H9 (cell line): ENCODE results near the gene INSYN2B. TPM values are rescaled to one million over a fixed set of nuclear protein-coding genes. Genes with fewer than 3 reads are reported as not detected.

Experiments
- DNase-seq: peaks from one replicate; pipeline ENCODE4 v3.0.0-alpha.2; 2017
- H2AFZ ChIP-seq: one replicate; pipeline ENCODE4 v1.6.1; 2013; ENCODE audit warnings: mild to moderate bottlenecking, low read length, control low read depth, moderate library complexity
- H2AK5ac ChIP-seq: 2 replicates; pipeline ENCODE4 v1.6.1; 2013; ENCODE audit warnings: low read length, control low read depth, mixed read lengths; ENCODE audit not compliant: insufficient read length
- H2BK120ac ChIP-seq: one replicate; pipeline ENCODE4 v1.6.1; 2013; ENCODE audit warnings: low read depth, mild to moderate bottlenecking, low read length, control low read depth, inconsistent platforms; ENCODE audit not compliant: poor library complexity, severe bottlenecking
- H2BK12ac ChIP-seq: 2 replicates; pipeline ENCODE4 v1.6.1; 2013; ENCODE audit warnings: low read length, control low read depth, mixed read lengths, low read depth; ENCODE audit not compliant: insufficient read length
- H2BK15ac ChIP-seq: 2 replicates; pipeline ENCODE4 v1.6.1; 2013; ENCODE audit warnings: low read depth, low read length, control low read depth
- H2BK20ac ChIP-seq: one replicate; pipeline ENCODE4 v1.6.1; 2013; ENCODE audit warnings: low read depth, mild to moderate bottlenecking, low read length, control low read depth, inconsistent platforms; ENCODE audit not compliant: poor library complexity, severe bottlenecking
- H2BK5ac ChIP-seq: 2 replicates; pipeline ENCODE4 v1.6.1; 2013; ENCODE audit warnings: low read length, control low read depth, mixed read lengths; ENCODE audit not compliant: insufficient read length
- H3K14ac ChIP-seq: 2 replicates; pipeline ENCODE4 v1.6.1; 2013; ENCODE audit warnings: low read length, control low read depth; ENCODE audit not compliant: insufficient read depth
- H3K18ac ChIP-seq: 2 replicates; pipeline ENCODE4 v1.6.1; 2013; ENCODE audit warnings: low read depth, mild to moderate bottlenecking, mixed read lengths, low read length, control low read depth; ENCODE audit not compliant: insufficient read length
- H3K23ac ChIP-seq: 2 replicates; pipeline ENCODE4 v1.6.1; 2013; ENCODE audit warnings: low read length, control low read depth, mixed read lengths, low read depth; ENCODE audit not compliant: insufficient read length
- H3K23me2 ChIP-seq: 2 replicates; pipeline ENCODE4 v1.6.1; 2013; ENCODE audit warnings: low read depth, mild to moderate bottlenecking, mixed read lengths, low read length, control low read depth; ENCODE audit not compliant: insufficient read length, poor library complexity, severe bottlenecking
- H3K27ac ChIP-seq: 2 replicates; pipeline ENCODE4 v1.5.1; 2013; ENCODE audit warnings: low read length, control low read depth, mixed read lengths, low read depth; ENCODE audit not compliant: insufficient read length
- H3K27me3 ChIP-seq: 2 replicates; pipeline ENCODE4 v1.6.1; 2013; ENCODE audit warnings: low read length, control low read depth, inconsistent platforms; ENCODE audit not compliant: insufficient read depth
- H3K4ac ChIP-seq: 2 replicates; pipeline ENCODE4 v1.6.1; 2013; ENCODE audit warnings: low read depth, mild to moderate bottlenecking, control low read depth, inconsistent platforms, low read length, moderate library complexity
- H3K4me1 ChIP-seq: 2 replicates; pipeline ENCODE4 v1.6.1; 2013; ENCODE audit warnings: low read length, control low read depth, inconsistent platforms; ENCODE audit not compliant: insufficient read depth
- H3K4me2 ChIP-seq: 2 replicates; pipeline ENCODE4 v1.6.1; 2013; ENCODE audit warnings: low read length, control low read depth, mixed read lengths; ENCODE audit not compliant: insufficient read length, insufficient read depth
- H3K56ac ChIP-seq: 2 replicates; pipeline ENCODE4 v1.6.1; 2013; ENCODE audit warnings: low read depth, mild to moderate bottlenecking, mixed read lengths, low read length, control low read depth; ENCODE audit not compliant: insufficient read length
- H3K79me1 ChIP-seq: 2 replicates; pipeline ENCODE4 v1.6.1; 2013; ENCODE audit warnings: low read depth, mild to moderate bottlenecking, moderate library complexity, low read length, control low read depth, inconsistent platforms; ENCODE audit not compliant: insufficient read depth, poor library complexity, severe bottlenecking
- H3K79me2 ChIP-seq: 2 replicates; pipeline ENCODE4 v1.6.1; 2013; ENCODE audit warnings: low read length, control low read depth, inconsistent platforms; ENCODE audit not compliant: insufficient read depth
- H3K9ac ChIP-seq: 2 replicates; pipeline ENCODE4 v1.6.1; 2013; ENCODE audit warnings: low read length, control low read depth, mixed read lengths; ENCODE audit not compliant: insufficient read length; ENCODE audit errors: extremely low read depth
- H3K9me3 ChIP-seq: one replicate; pipeline ENCODE4 v1.6.1; 2013; ENCODE audit warnings: low read depth, low read length, inconsistent platforms; ENCODE audit not compliant: control insufficient read depth
- H3T11ph ChIP-seq: one replicate; pipeline ENCODE4 v1.6.1; 2013; ENCODE audit warnings: mild to moderate bottlenecking, low read length, control low read depth, inconsistent platforms
- H4K20me1 ChIP-seq: one replicate; pipeline ENCODE4 v1.6.1; 2013; ENCODE audit not compliant: control insufficient read depth, insufficient read length, insufficient read depth
- H4K5ac ChIP-seq: 2 replicates; pipeline ENCODE4 v1.6.1; 2013; ENCODE audit warnings: low read depth, mild to moderate bottlenecking, mixed read lengths, low read length, control low read depth; ENCODE audit not compliant: insufficient read length
- H4K8ac ChIP-seq: replicated peaks from 2 replicates; pipeline ENCODE4 v1.6.1; 2013; ENCODE audit warnings: low read length, control low read depth, mixed read lengths, low read depth; ENCODE audit not compliant: insufficient read length
- H4K91ac ChIP-seq: 2 replicates; pipeline ENCODE4 v1.6.1; 2013; ENCODE audit warnings: low read depth, mild to moderate bottlenecking, moderate library complexity, mixed read lengths, low read length, control low read depth; ENCODE audit not compliant: insufficient read length
- H3K27ac Mint-ChIP-seq, 3 experiments: 2 replicates in 2 of 3; 3 replicates in 1 of 3; pipeline ENCODE4 v1.8.0; 2020 to 2021; ENCODE audit warnings: mixed read lengths in 3 of 3, mild to moderate bottlenecking in 1 of 3, moderate library complexity in 1 of 3
- H3K27me3 Mint-ChIP-seq: 2 replicates; pipeline ENCODE4 v1.8.0; 2021; ENCODE audit warnings: low read depth, mild to moderate bottlenecking, moderate library complexity, mixed read lengths
- H3K36me3 Mint-ChIP-seq, 3 experiments: 2 replicates in 2 of 3; 3 replicates in 1 of 3; pipeline ENCODE4 v1.8.0; 2020 to 2021; ENCODE audit warnings: low read depth in 3 of 3, mixed read lengths in 3 of 3; ENCODE audit not compliant: insufficient read depth in 1 of 3
- H3K4me1 Mint-ChIP-seq, 2 experiments: 2 replicates each; pipeline ENCODE4 v1.8.0; 2020; ENCODE audit warnings: mixed read lengths in 2 of 2
- H3K4me3 Mint-ChIP-seq, 2 experiments: 2 replicates in 1 of 2; 3 replicates in 1 of 2; pipeline ENCODE4 v1.8.0; 2020 to 2021; ENCODE audit warnings: mild to moderate bottlenecking in 2 of 2, mixed read lengths in 2 of 2, moderate library complexity in 1 of 2
- H3K9me3 Mint-ChIP-seq, 2 experiments: 2 replicates in 1 of 2; 3 replicates in 1 of 2; pipeline ENCODE4 v1.8.0; 2020; ENCODE audit warnings: mild to moderate bottlenecking in 2 of 2, mixed read lengths in 2 of 2, moderate library complexity in 1 of 2
- CTCF ChIP-seq: fragments of 200-600 bp; sonication (generic); conservative IDR thresholded peaks from 3 replicates; pipeline ENCODE4 v1.8.0; 2021; ENCODE audit warnings: antibody characterized with exemption, mild to moderate bottlenecking
- WGBS: extraction: QIAGEN DNeasy Blood & Tissue Kit; methylation state at CpG from one replicate; pipeline ENCODE4 v1.1.7; 2013; ENCODE audit warnings: missing lambda C conversion rate, low lambda C conversion rate, mixed read lengths; ENCODE audit not compliant: insufficient read length; ENCODE audit errors: extremely low coverage; 5-methylcytosine and 5-hydroxymethylcytosine counted together
- total RNA-seq: library from RNA; stranded (reverse); gene quantifications from 2 replicates; pipeline ENCODE4 v1.2.1, GENCODE V29; 2021

The INSYN2B gene
- total RNA-seq, 1 experiment from 2014 or later = not detected

- Histone ChIP-seq H3K4me1 (no peaks in the 10 kb centered on the region), H4K8ac (no peak overlapping the region), H2BK20ac (no peak overlapping the region), H2BK120ac (no peak overlapping the region), H3K56ac (no peak overlapping the region), H3K4ac (no peak overlapping the region), H3K27ac (no peak overlapping the region), H3K23me2 (no peaks in the 10 kb centered on the region), H3K9me3 (no peaks in the 10 kb centered on the region), H4K91ac (no peak overlapping the region), H4K5ac (no peak overlapping the region), H4K20me1 (no peaks in the 10 kb centered on the region), H2BK5ac (no peak overlapping the region), H3K79me2 (no peaks in the 10 kb centered on the region), H3K27me3 (no peaks in the 10 kb centered on the region), H3T11ph (no peak overlapping the region), H3K14ac (no peak overlapping the region), H2BK15ac (no peak overlapping the region), H3K23ac (no peak overlapping the region), H2AFZ (no peak overlapping the region), H2BK12ac (no peak overlapping the region), H2AK5ac (no peak overlapping the region), H3K18ac (no peak overlapping the region), H3K9ac (no peak overlapping the region), H3K4me2 (no peak overlapping the region), H3K79me1 (no peaks in the 10 kb centered on the region)
- no peak for TF ChIP-seq CTCF
- Mint-ChIP-seq H3K4me3 (no peak overlapping the region), H3K27me3 (no peaks in the 10 kb centered on the region; the same call in 1 of the 2 replicates), H3K36me3 (no peaks in the 10 kb centered on the region), H3K27ac (no peak overlapping the region), H3K4me1 (peaks cover 4 to 6% of the 10 kb centered on the region in 2 experiments), H3K9me3 (no peaks in the 10 kb centered on the region)
- no peak for DNase-seq
- no CpG with 5 or more reads among the region's 7 CpGs for WGBS
These were observed 45.3 kb downstream of the INSYN2B start for GRCh38 chr5:169934990-169935389.
